Stimulated activated CD4-positive, alpha-beta T cell treated with anti-CD3 and anti-CD28 coated beads, Interleukin-12 subunit alpha, Interleukin-12 subunit beta, amount 100 ng/mL, for 48 hours (primary cell): Measurements from ENCODE around the gene SLX4IP.
A peak's percentile ranks its signal among the peaks of the same experiment; 100 is the strongest.

Experiments used
- DNase-seq, 3 donors: peaks; one replicate each; pipeline ENCODE4 v3.0.0-alpha.2; 2020; ENCODE audit warnings: low read depth in 2 of 3, low spot score in 1 of 3

The SLX4IP gene

DNA sequence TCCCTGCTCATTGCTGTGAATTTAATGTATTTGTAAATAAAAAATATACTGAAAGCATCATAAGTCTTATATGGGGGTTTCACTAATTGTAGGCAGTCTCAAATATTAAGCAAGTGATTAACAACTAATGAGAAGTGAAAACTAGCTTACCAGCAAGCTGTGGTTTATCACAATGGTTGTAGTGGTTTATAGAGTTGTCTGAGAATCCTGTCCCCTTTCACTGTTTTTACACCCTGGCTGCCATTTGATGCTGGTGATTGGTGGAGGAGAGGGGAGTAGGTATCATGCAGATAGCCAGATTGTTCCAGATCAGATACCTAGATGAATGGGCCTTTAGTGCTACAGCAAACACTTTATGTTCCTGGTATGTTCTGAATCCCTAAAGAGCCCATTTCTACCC is 7.1 kb upstream of the SLX4IP start:
- no peak for DNase-seq

DNA sequence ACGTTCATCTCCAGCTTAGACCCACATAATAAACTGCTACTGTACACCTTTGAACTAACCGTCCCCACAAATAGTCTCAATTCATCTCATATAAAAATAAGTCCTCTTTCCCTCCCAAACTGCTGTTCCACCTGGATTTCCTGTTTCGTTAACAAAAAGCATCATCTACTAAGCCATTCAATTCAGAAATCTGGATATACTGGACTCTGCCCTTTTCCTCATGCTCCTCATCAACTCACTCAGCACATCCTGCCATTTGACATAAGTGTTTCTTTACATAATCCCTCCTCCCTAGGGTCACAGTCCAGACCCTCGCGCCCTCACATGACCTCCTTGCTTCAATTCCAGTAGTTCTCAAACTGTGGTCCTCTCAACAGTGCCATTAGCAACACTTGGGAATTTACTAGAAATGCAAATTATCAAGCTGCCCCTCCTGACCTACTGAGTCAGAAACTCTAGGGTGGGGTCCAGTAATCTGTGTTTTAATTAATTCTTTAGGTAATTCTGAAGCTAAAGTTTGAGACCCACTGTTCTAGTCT is 5.6 kb upstream of the SLX4IP start:
- DNase-seq: no peak

GRCh38 chr20:10430000-10430466 is 5.1 kb upstream of the SLX4IP start:
- no peak for DNase-seq

DNA sequence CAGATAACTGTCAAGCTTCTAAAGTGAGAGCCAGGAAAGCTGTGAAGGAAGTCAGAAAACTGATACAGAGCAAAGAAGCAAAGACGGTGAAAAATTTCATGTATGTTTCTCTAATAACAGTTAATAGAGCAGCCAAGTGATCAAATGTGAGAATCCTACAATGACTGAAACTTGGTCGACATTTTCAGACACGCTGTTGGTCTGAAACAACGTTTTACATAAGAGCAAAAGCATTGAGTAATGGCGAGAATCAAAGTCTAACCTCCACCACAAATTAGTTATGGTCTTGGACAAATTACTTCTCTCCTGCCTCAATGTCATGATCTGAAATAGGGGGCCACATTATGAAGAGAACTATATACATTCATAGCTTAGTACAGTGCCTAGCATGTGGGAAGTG is 4.4 kb upstream of the SLX4IP start:
- no peak for DNase-seq

DNA sequence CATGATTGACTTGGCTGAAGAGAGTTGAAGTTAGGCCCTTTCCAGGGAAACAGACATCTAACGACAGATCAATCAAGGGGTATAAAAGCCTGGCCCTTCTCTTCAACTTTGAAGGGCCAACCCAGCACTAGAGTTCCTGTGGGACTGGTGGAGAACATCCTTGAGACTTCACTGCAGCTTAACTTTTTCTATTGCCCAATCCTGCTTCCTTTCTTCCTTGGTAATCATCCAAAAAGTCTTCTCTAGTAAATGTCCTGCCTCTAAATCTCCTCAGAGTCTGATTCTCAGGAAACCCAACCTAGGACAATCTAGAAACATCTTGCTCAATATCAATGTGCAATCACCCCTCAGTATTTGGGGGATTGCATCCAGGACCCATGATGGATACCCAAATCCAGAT is 3.0 kb upstream of the SLX4IP start:
- no peak for DNase-seq

- no peak for DNase-seq
Observed at GRCh38 chr20:10433014-10433622, 2.0 kb upstream of the SLX4IP start.

- peak; percentile 74 to 84 (median 77) for DNase-seq
Observed at GRCh38 chr20:10433623-10434466, 1.3 kb upstream of the SLX4IP start, which contains the start of gene MKKS. Gene MKKS (minus strand): TSS chr20:10434222. CDS start chr20:10413514, 20,708 bp downstream.

DNA sequence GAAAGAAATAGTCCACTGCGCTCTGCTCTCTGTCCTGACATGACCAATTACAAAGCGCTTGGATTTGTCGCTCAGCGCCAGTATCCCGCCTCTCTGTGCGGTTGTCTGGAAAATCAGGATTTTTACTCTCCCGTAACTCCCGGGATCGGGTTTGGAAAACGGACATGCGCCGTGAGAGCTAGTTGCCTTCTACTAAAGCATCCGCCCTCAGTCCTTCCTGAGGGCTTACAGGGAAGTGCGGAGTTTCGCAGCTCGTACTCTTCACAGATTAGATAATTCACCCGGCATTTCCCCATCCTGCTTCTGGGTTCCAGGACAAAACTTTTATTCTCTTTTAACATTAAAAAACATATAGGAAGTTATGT is 656 bp upstream of the SLX4IP start:
- peak; percentile 71 to 72 (median 72) for DNase-seq

DNA sequence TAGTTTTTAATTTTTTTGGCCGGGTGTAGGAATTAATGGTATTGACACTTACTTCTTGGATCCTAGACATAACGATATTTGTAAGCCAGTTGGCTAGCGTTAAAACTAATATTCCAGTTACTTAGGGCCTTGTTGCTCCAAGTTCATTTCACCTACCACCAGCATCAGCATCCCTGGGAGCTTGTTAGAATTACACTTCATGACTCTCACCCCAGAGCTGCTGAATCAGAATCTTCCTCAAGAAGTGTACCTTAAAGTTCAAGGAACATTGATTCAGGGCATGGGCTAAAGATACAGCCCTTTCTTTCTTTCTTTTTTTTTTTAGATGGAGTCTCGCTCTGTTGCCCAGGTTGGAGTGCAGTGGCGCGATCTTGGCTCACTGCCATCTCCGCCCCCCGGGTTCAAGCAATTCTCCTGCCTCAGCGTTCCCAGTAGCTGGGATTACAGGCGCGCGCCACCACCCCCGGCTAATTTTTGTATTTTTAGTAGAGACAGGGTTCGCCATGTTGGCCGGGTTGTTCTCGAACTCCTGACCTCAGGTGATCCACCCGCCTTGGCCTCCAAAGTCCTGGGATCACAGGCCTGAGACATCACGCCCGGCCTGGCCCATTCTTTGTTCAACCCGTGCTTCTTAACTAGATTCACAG is 1.1 kb downstream of the SLX4IP start:
- no peak for DNase-seq

- no peak for DNase-seq
Observed at GRCh38 chr20:10438217-10438616, 3.1 kb downstream of the SLX4IP start.

DNA sequence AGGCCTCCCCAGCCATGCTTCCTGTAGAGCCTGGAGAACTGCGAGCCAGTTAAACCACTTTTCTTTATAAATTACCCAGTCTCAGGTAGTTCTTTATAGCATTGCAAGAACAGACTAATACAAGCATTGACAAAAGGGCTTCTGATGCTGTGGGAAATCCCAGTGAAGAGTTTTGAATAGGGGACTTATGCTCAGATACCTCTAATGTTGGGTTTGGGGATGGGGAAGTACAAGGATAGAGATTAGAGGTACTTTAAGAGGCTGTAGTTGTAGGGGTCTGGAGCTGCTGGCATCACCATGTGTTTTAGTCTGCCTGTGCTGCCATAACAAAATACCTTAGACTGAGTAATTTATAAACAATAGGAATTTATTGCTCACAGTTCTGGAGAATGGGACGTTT is 8.8 kb downstream of the SLX4IP start:
- no peak for DNase-seq

- DNase-seq: no peak
Observed at GRCh38 chr20:10445758-10446157, 10.7 kb downstream of the SLX4IP start.

DNA sequence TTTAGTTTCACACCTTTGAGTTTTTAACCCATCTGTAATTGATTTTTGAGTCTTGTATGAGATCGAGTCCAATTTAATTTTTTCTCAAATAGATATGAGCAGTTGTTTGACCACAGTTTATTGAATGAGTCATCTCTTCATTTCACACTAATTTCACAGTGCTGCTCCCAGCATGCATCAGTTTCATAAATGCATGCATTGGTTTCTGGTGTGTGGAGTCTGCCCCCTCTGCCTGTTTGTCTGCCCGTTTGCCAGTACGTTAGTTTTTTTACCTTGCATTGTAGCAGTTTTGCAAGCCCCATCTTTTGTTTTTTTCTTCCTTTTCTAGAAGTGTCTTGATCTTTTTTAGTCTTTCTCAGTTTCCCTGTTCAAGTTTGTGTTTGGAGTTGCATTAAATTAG is 11.9 kb downstream of the SLX4IP start:
- DNase-seq: peak; percentile 24 to 40 (median 38)

GRCh38 chr20:10448270-10449156 is 13.4 kb downstream of the SLX4IP start:
- no peak for DNase-seq

DNA sequence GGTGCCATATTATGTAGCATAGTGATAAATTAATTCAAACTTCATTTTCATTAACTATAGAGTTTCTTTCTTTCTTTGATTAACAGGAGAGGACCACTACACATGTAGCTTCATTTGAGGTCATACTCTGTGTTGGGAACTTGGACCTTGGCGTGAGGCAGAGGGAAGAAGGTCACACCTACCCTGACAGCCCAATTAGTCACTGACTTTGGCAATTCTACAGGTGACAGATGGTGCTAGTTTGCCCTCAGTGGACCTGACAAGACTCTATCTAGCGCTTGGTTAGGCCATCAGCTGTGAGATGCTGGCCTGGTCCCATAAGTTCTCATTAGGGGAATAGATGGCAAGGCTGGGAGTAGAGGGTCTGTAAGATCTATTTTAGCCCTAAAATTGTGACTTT is 14.2 kb downstream of the SLX4IP start:
- DNase-seq: no peak

- peak in 1 of 3 donors; percentile 8 for DNase-seq
Observed at GRCh38 chr20:10453241-10453640, 18.1 kb downstream of the SLX4IP start.

DNA sequence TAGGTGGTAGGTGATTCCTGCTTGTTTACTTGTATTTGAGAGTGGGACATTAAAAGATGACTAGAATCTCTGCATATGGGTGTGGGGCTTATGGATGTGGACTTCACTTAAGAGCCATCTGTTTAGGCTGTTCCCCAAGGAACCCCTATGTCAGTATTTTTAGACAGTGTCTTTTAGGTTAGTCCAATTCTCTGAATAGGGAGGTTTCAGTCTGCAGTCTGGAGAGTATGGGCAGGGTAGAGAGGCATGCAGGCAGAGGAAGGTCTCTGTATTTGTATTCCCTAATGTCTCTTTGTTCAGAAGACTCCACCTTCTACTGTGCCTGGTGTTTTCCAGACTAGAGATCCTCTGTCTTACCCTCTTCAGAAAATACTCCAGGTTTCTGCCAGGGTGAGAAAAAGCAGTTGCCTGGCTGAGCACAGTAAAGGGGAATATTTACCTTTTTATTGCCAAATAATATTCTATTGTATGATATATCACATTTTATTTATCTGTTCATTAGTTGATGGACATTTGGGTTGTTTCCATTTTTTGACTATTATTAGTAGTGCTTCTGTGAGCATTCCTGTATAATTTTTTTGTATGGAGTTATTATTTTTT is 19.1 kb downstream of the SLX4IP start:
- DNase-seq: no peak

DNA sequence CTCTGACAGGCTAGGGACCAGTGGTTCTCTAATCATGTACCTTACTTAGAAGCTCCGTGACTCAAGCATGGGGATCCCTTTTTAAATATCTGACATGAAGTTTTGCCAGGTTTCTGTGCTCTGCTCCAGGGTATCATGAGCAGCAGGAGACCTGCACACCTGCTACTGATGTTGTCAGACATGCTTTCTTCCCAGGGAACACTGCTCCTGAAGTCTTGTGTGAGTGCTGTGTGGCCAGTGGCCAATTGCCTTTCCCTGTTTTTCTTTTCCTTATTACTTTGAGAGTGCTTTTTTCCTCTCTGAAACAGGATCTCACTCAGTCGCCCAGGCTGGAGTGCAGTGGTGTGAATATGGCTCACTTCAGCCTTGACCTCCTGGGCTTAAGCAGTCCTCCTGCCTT is 26.4 kb downstream of the SLX4IP start:
- no peak for DNase-seq

GRCh38 chr20:10462516-10462915 is 27.4 kb downstream of the SLX4IP start:
- DNase-seq: no peak

DNA sequence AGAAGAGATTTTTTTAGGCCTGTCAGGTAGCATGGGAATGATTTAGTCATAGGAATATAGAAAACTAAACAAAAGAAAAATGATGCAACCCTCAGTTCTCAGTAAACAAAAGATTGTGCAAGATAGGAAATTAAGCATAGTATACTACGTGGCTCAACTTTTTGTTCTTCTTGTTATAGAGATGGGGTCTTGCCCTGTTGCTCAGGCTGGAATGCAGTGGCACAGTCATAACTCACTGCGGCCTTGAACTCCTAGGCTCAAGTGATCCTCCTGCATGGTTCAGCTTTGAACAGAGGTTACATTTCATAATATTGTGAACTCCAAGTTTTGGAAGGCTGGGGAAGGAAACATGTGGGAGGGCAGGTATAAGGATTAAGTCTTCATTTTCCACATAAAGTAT is 28.5 kb downstream of the SLX4IP start:
- no peak for DNase-seq
